A549 (cell line): Measurements from ENCODE around the gene SPTBN4. TPM values are rescaled to one million over a fixed set of nuclear protein-coding genes. Genes with fewer than 3 reads are reported as not detected.

Experiments used
- ATAC-seq, 2 experiments: fragments of 200-7000 bp in 1 of 2; fragments of >200 bp in 1 of 2; cut with Nextera tagmentation in 1 of 2; cut with Tn5 transposase in 1 of 2; 3 replicates each; pipeline versions ENCODE4 v1.8.0 to v1.9.1; 2018 to 2020; ENCODE audit warnings: mild to moderate bottlenecking in 1 of 2, moderate library complexity in 1 of 2
- CTCF ChIA-PET: fragments of 300-600 bp; sonication (Branson Sonifier 250); formaldehyde crosslinking; extraction: SDS; loops from one replicate; lab custom pipeline; 2021; ENCODE audit warnings: antibody characterized with exemption, inconsistent platforms; lab: Yijun Ruan, JAX
- POLR2A ChIA-PET: fragments of 350-600 bp; formaldehyde crosslinking; extraction: SDS; loops from one replicate; lab custom pipeline; 2021; ENCODE audit warnings: antibody characterized with exemption, inconsistent platforms; lab: Yijun Ruan, JAX
- DNase-seq, 2 experiments: peaks; one replicate each; pipeline versions ENCODE4 v3.0.0 to v3.0.0-alpha.2; 2011 to 2016; ENCODE audit warnings: low read depth in 1 of 2, low spot score in 1 of 2
- FAIRE-seq: peaks from 2 replicates; lab custom pipeline; 2011; peaks lifted over from hg19 to GRCh38; lab: Jason Lieb, UNC
- H3K27ac ChIP-seq, 2 experiments: fragments of >200 bp; sonication (Bioruptor Twin); formaldehyde crosslinking; 3 replicates each; pipeline ENCODE4 v1.5.1; 2016 to 2017
- H3K4me1 ChIP-seq: fragments of >200 bp; sonication (Bioruptor Twin); formaldehyde crosslinking; 3 replicates; pipeline ENCODE4 v1.6.1; 2016
- H3K4me2 ChIP-seq: fragments of >200 bp; sonication (Bioruptor Twin); formaldehyde crosslinking; 3 replicates; pipeline ENCODE4 v1.6.1; 2016
- H3K4me3 ChIP-seq: fragments of >200 bp; sonication (Bioruptor Twin); formaldehyde crosslinking; 3 replicates; pipeline ENCODE4 v1.5.1; 2016
- H3K9me3 ChIP-seq: fragments of >200 bp; sonication (Bioruptor Twin); formaldehyde crosslinking; 3 replicates; pipeline ENCODE4 v1.6.1; 2016
- BHLHE40 ChIP-seq: IDR thresholded peaks from 2 replicates; pipeline ENCODE4 v1.6.1; 2012; ENCODE audit warnings: low read depth, low read length, inconsistent platforms
- CBX2 ChIP-seq: fragments of 200-600 bp; sonication (generic); IDR thresholded peaks from 2 replicates; pipeline ENCODE4 v1.6.1; 2016; ENCODE audit warnings: low read depth, mild to moderate bottlenecking, borderline replicate concordance
- CHD2 ChIP-seq: fragments of 150-350 bp; IDR thresholded peaks from 2 replicates; pipeline ENCODE4 v1.6.1; 2014; ENCODE audit warnings: low read length; ENCODE audit not compliant: partially characterized antibody
- FOSB ChIP-seq: fragments of 250-450 bp; sonication (Bioruptor Pico); IDR thresholded peaks from 2 replicates; pipeline ENCODE4 v1.5.0; 2020; ENCODE audit warnings: mild to moderate bottlenecking, moderate library complexity
- FOSL2 ChIP-seq, 2 experiments: fragments of 450-650 bp in 1 of 2; fragments of >200 bp in 1 of 2; sonication (Bioruptor Twin) in 1 of 2; formaldehyde crosslinking; IDR thresholded peaks; 2 replicates each; pipeline versions ENCODE4 v1.5.0 to v1.6.1; 2016 to 2020; ENCODE audit warnings: mild to moderate bottlenecking in 1 of 2, moderate library complexity in 1 of 2
- GATA3 ChIP-seq: IDR thresholded peaks from 2 replicates; pipeline ENCODE4 v1.6.1; 2012; ENCODE audit warnings: borderline replicate concordance
- HOXA7 ChIP-seq: fragments of 250-450 bp; sonication (Bioruptor Pico); IDR thresholded peaks from 2 replicates; pipeline ENCODE4 v1.5.0; 2020; ENCODE audit warnings: mild to moderate bottlenecking, moderate library complexity
- HOXB5 ChIP-seq: fragments of 250-450 bp; sonication (Bioruptor Pico); IDR thresholded peaks from 2 replicates; pipeline ENCODE4 v1.5.0; 2020; ENCODE audit warnings: mild to moderate bottlenecking, moderate library complexity
- JUN ChIP-seq, 2 experiments: fragments of >200 bp; sonication (Bioruptor Twin); formaldehyde crosslinking; IDR thresholded peaks; 2 replicates in 1 of 2; 3 replicates in 1 of 2; pipeline ENCODE4 v1.6.1; 2016 to 2017
- JUNB ChIP-seq: fragments of >200 bp; sonication (Bioruptor Twin); formaldehyde crosslinking; IDR thresholded peaks from 2 replicates; pipeline ENCODE4 v1.6.1; 2016
- KDM1A ChIP-seq: fragments of 200-600 bp; sonication (generic); IDR thresholded peaks from 2 replicates; pipeline ENCODE4 v1.6.1; 2016; ENCODE audit warnings: low read depth, mild to moderate bottlenecking
- MAZ ChIP-seq: fragments of 150-350 bp; IDR thresholded peaks from 2 replicates; pipeline ENCODE4 v1.6.1; 2014; ENCODE audit warnings: antibody characterized with exemption, low read depth, low read length, borderline replicate concordance
- MYC ChIP-seq: IDR thresholded peaks from 2 replicates; pipeline ENCODE4 v1.6.1; 2012; ENCODE audit warnings: mild to moderate bottlenecking, inconsistent platforms, low read length, improper control_type of control experiment, borderline replicate concordance
- NPAS2 ChIP-seq: fragments of 250-450 bp; sonication (Bioruptor Pico); IDR thresholded peaks from 2 replicates; pipeline ENCODE4 v1.8.0; 2022; ENCODE audit warnings: mild to moderate bottlenecking, moderate library complexity, borderline replicate concordance
- PHF8 ChIP-seq: fragments of 200-600 bp; sonication (generic); IDR thresholded peaks from 2 replicates; pipeline ENCODE4 v1.6.1; 2016; ENCODE audit warnings: low read depth, mild to moderate bottlenecking, antibody characterized with exemption, moderate library complexity, borderline replicate concordance
- RCOR1 ChIP-seq: fragments of 150-350 bp; IDR thresholded peaks from 2 replicates; pipeline ENCODE4 v1.6.1; 2014; ENCODE audit warnings: antibody characterized with exemption, low read length, low read depth
- RFX5 ChIP-seq: fragments of 450-650 bp; IDR thresholded peaks from 2 replicates; pipeline ENCODE4 v1.7.1; 2014; ENCODE audit warnings: antibody characterized with exemption, mild to moderate bottlenecking, moderate library complexity
- SMC3 ChIP-seq: fragments of >200 bp; sonication (Bioruptor Twin); formaldehyde crosslinking; IDR thresholded peaks from 3 replicates; pipeline ENCODE4 v1.6.1; 2018; ENCODE audit warnings: inconsistent platforms
- TFCP2L1 ChIP-seq: fragments of 250-450 bp; sonication (Bioruptor Pico); IDR thresholded peaks from 2 replicates; pipeline ENCODE4 v1.5.0; 2021; ENCODE audit warnings: mild to moderate bottlenecking
- TP53 ChIP-seq: fragments of 250-450 bp; sonication (Bioruptor Pico); IDR thresholded peaks from 2 replicates; pipeline ENCODE4 v1.5.0; 2021; ENCODE audit warnings: mild to moderate bottlenecking, moderate library complexity
- ZC3H11A ChIP-seq: fragments of 450-650 bp; IDR thresholded peaks from 2 replicates; pipeline ENCODE4 v1.6.1; 2014; ENCODE audit warnings: antibody characterized with exemption, mild to moderate bottlenecking
- ZFP36 ChIP-seq: fragments of 450-650 bp; IDR thresholded peaks from 2 replicates; pipeline ENCODE4 v1.6.1; 2014; ENCODE audit warnings: borderline replicate concordance; ENCODE audit not compliant: partially characterized antibody
- ZNF302 ChIP-seq: fragments of 250-450 bp; sonication (Bioruptor Pico); IDR thresholded peaks from 2 replicates; pipeline ENCODE4 v1.9.0; 2021; ENCODE audit warnings: inconsistent platforms, mild to moderate bottlenecking, moderate library complexity
- WGBS: methylation state at CpG from one replicate; pipeline ENCODE4 v1.1.6; 2017; ENCODE audit errors: missing lambda C conversion rate; 5-methylcytosine and 5-hydroxymethylcytosine counted together
- polyA plus RNA-seq, 4 experiments: library from polyadenylated mRNA; depleted of rRNA in 3 of 4; stranded (reverse); fragments of >200 nt; fragmentation: RNase III in 1 of 4; extraction: RNeasy Plus Mini Kit Qiagen cat#74134 plus additional on column Dnase treatment in 1 of 4; gene quantifications; 2 replicates in 3 of 4; 3 replicates in 1 of 4; pipeline ENCODE4 v1.2.3, GENCODE V29; 2011 to 2017
- TF ChIP-seq, protein P1 (sequence below): IDR thresholded peaks from 2 replicates; pipeline ENCODE4 v1.6.1; 2012
- TF ChIP-seq, protein P2 (sequence below): IDR thresholded peaks from 2 replicates; pipeline ENCODE4 v1.6.1; 2012
- TF ChIP-seq, protein P3 (sequence below): fragments of 250-450 bp; sonication (Bioruptor Pico); IDR thresholded peaks from 2 replicates; pipeline ENCODE4 v1.5.0; 2020; ENCODE audit warnings: low read depth, mild to moderate bottlenecking, moderate library complexity
- TF ChIP-seq, protein P4 (sequence below): IDR thresholded peaks from 2 replicates; pipeline ENCODE4 v1.6.1; 2012; ENCODE audit warnings: low read depth, borderline replicate concordance
- TF ChIP-seq, protein P5 (sequence below): fragments of 150-350 bp; IDR thresholded peaks from 2 replicates; pipeline ENCODE4 v1.6.1; 2014; ENCODE audit warnings: low read depth, mild to moderate bottlenecking, low read length

Gene SPTBN4
- polyA plus RNA-seq, 2 of the 4 experiments (the other 2 are of a cell fraction) = 1.4 to 2.2 TPM

DNA sequence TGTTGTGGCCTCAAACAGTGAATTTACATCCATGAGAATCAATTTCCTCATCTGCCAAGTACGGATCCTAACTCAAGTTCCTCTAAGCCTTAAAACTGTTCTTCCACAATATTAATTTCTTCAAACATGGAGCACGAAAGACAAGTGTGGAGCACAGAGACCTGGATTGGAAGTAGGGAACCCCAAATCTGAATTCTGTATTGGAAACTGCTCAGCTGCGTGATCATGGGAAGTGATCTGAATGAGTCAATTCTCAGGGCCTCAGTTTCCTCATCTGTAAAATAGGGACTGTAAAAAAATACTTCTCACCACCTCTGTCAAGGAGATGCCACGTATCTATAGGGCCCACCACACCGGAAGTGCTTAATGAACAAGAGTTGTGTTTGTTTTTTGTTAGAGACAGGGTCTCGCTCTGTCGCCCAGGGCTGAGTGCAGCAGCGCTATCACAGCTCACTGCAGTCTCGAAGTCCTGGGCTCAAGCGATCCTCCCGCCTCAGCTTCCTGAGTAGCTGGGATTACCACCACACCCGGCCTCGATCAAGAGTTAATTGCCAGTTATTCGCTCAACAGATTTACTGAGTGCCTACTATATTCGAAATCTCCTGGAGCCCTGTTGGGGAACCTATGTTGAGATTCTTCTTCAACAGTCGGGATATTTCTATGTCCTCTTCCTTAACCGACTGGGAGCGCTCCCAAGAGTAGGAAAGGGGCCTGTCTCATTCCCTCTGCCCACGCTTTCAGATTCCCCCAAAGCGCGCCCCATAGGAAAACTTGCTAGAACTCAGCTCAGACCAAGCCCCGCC, 24.3 kb upstream of the SPTBN4 start:
- ATAC-seq = no peak
- Histone ChIP-seq H3K4me1 (peaks cover 23% of the 10 kb centered on the region), H3K9me3 (no peaks in the 10 kb centered on the region), H3K4me3 (peak overlapping the region; percentile 80), H3K27ac (peak overlapping the region; percentile 88 to 97), H3K4me2 (peak overlapping the region; percentile 95)
- ChIA-PET CTCF (interaction anchor here (0.9 to 46.6 kb wide), 13 partner anchors 12 to 228 kb away, joined by 3 to 950 read pairs (median 4); partner anchors contain the start of genes BLVRB, PRX, SERTAD1 and SPTBN4), POLR2A (interaction anchor here (0.5 to 8.8 kb wide), 22 partner anchors 9 to 821 kb away, joined by 3 to 208 read pairs (median 6); partner anchors contain the start of genes BLVRB, C19orf47, PLD3 and PSMC4)
- no peak for FAIRE-seq
- TF ChIP-seq FOSB (0 out of 2 replicates have a peak, but pooled peaks have one; percentile 39), RFX5 (peak; percentile 21; the same call in 1 of the 2 replicates), KDM1A (peak; percentile 71; the same call in 1 of the 2 replicates), CBX2 (no peak)
- no peak for DNase-seq
- 31% methylated on average over 22 of the region's 22 CpGs for WGBS

DNA sequence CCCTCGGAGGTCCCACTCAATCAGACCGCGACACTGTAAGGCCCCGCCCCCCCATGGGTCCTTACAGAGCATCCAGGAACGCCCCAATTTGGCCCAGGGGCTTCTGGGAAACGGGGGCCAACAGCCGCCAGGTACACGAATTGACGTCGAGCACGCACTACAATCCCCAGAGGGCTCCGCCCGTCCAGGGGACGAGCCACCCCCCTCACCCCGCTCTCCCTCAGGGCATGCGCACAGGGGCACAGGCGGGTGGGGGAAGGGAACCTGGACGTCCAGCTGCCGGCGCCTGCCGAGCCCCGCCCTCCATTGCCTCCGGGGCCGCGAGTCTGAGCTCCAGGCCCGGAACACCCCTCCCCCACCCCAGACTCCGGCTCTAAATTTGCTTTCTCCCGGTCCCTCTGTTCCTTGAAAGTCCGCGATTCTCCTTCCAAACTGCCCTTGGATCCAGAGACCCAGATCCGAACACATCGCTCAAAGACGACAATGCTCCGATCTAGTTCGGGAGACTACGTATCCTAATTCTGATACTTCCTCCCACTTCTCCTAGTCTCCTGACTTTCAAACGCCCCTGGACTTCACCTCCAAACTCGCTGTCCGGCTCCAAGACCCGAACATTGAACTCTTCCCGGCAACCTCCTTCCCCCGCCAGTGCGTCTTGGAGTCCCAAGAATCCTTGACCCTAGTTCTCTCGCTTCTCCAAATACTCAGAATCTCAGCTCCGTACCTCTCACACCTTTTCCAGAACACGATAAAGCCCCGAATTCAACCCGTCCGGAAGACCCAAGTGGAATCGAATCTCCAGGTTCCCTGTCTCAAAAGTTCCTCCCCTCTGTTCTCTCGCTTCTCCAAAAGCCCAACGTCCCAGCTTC, 23.4 kb upstream of the SPTBN4 start:
- H3K27ac ChIP-seq = peak overlapping the region; percentile 88 to 97
- peak; percentile 99 for FAIRE-seq
- peak; percentile 100 for DNase-seq
- no peaks in the 10 kb centered on the region for H3K9me3 ChIP-seq
- ChIA-PET POLR2A (interaction anchor here (0.5 to 8.8 kb wide), 23 partner anchors 8 to 820 kb away, joined by 3 to 208 read pairs (median 6); partner anchors contain the start of genes BLVRB, C19orf47, PLD3 and PSMC4), CTCF (interaction anchor here (0.6 to 46.6 kb wide), 11 partner anchors 11 to 192 kb away, joined by 3 to 950 read pairs (median 6); partner anchors contain the start of genes BLVRB, PRX, SERTAD1 and SPTBN4)
- under 1% methylated on average over 52 of the region's 52 CpGs for WGBS
- peak overlapping the region; percentile 80 for H3K4me3 ChIP-seq
- peaks cover 23% of the 10 kb centered on the region for H3K4me1 ChIP-seq
- peak; percentile 70 to 84 for ATAC-seq
- peak overlapping the region; percentile 95 for H3K4me2 ChIP-seq
- TF ChIP-seq GATA3 = peak; percentile 35
- TF ChIP-seq, protein P1, sequence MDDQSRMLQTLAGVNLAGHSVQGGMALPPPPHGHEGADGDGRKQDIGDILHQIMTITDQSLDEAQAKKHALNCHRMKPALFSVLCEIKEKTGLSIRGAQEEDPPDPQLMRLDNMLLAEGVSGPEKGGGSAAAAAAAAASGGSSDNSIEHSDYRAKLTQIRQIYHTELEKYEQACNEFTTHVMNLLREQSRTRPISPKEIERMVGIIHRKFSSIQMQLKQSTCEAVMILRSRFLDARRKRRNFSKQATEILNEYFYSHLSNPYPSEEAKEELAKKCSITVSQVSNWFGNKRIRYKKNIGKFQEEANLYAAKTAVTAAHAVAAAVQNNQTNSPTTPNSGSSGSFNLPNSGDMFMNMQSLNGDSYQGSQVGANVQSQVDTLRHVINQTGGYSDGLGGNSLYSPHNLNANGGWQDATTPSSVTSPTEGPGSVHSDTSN = peak; percentile 87
- peak; percentile 52 for TF ChIP-seq SMC3
- TF ChIP-seq, protein P2, sequence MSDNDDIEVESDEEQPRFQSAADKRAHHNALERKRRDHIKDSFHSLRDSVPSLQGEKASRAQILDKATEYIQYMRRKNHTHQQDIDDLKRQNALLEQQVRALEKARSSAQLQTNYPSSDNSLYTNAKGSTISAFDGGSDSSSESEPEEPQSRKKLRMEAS = peak; percentile 92
- no peak for TF ChIP-seq ZFP36
- TF ChIP-seq, protein P3, sequence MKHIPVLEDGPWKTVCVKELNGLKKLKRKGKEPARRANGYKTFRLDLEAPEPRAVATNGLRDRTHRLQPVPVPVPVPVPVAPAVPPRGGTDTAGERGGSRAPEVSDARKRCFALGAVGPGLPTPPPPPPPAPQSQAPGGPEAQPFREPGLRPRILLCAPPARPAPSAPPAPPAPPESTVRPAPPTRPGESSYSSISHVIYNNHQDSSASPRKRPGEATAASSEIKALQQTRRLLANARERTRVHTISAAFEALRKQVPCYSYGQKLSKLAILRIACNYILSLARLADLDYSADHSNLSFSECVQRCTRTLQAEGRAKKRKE (CRISPR knock-in tag) = no peak
- peak; percentile 78 for TF ChIP-seq CHD2
- TF ChIP-seq PHF8 = no peak
- TF ChIP-seq, protein P4, sequence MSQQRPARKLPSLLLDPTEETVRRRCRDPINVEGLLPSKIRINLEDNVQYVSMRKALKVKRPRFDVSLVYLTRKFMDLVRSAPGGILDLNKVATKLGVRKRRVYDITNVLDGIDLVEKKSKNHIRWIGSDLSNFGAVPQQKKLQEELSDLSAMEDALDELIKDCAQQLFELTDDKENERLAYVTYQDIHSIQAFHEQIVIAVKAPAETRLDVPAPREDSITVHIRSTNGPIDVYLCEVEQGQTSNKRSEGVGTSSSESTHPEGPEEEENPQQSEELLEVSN = peak; percentile 67
- TF ChIP-seq TFCP2L1 = peak; percentile 95
- TF ChIP-seq FOSL2 (IDR thresholded peaks at IDR 0.05) = no peak
- peak; percentile 11; the same call in 1 of the 2 replicates for TF ChIP-seq FOSL2 (CRISPR knock-in tag; IDR thresholded peaks at IDR 0.05)
- peak; percentile 54; the same call in 1 of the 2 replicates for TF ChIP-seq FOSB
- no peak for TF ChIP-seq ZNF302 (CRISPR knock-in tag)
- TF ChIP-seq MAZ = peak; percentile 98
- no peak for TF ChIP-seq NPAS2 (CRISPR knock-in tag)
- 0 out of 2 replicates have a peak, but pooled peaks have one; percentile 44 for TF ChIP-seq HOXB5 (CRISPR knock-in tag)
- TF ChIP-seq RCOR1 = no peak
- TF ChIP-seq JUN (IDR thresholded peaks at IDR 0.05) = peak; percentile 84 to 85
- 0 out of 2 replicates have a peak, but pooled peaks have one; percentile 7 for TF ChIP-seq ZC3H11A
- TF ChIP-seq BHLHE40 = 0 out of 2 replicates have a peak, but pooled peaks have one; percentile 62
- TF ChIP-seq, protein P5, sequence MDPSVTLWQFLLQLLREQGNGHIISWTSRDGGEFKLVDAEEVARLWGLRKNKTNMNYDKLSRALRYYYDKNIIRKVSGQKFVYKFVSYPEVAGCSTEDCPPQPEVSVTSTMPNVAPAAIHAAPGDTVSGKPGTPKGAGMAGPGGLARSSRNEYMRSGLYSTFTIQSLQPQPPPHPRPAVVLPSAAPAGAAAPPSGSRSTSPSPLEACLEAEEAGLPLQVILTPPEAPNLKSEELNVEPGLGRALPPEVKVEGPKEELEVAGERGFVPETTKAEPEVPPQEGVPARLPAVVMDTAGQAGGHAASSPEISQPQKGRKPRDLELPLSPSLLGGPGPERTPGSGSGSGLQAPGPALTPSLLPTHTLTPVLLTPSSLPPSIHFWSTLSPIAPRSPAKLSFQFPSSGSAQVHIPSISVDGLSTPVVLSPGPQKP = no peak
- TF ChIP-seq MYC = peak; percentile 90
- TF ChIP-seq HOXA7 (CRISPR knock-in tag) = peak; percentile 85
- 0 out of 2 replicates have a peak, but pooled peaks have one; percentile 1 for TF ChIP-seq TP53 (CRISPR knock-in tag)
- no peak for TF ChIP-seq JUNB
